ENCODE results near the gene CCDC73.
"Not testable (repeated sequence)": the region's sequence is repeated elsewhere in the genome, so short reads cannot be mapped to it uniquely, and the experiment has no call there.

Gene CCDC73

GRCh38 chr11:32641361-32641760 lies 153.1 kb downstream of the CCDC73 start:
- CTCF ChIA-PET = no interaction called here
- TF ChIP-seq NFRKB (IDR thresholded peaks at IDR 0.05) = no peak
- no peak for TF ChIP-seq SUZ12 (IDR thresholded peaks at IDR 0.05)
- POLR2A ChIA-PET = no interaction called here

GRCh38 chr11:32635819-32636218 lies 158.6 kb downstream of the CCDC73 start:
- CTCF ChIA-PET = no interaction called here
- POLR2A ChIA-PET = no interaction called here
- DNase-seq (ENCODE audit: extremely low spot score) = no peak
- TF ChIP-seq FOXK2 (IDR thresholded peaks at IDR 0.05) (no peak), ZNF384 (IDR thresholded peaks at IDR 0.05) (no peak), NFRKB (IDR thresholded peaks at IDR 0.05) (no peak), SP1 (IDR thresholded peaks at IDR 0.05) (no peak), FOXA1 (IDR thresholded peaks at IDR 0.05) (no peak), ELF4 (IDR thresholded peaks at IDR 0.05) (no peak), FOXM1 (IDR thresholded peaks at IDR 0.05; ENCODE audit: borderline replicate concordance) (no peak), L3MBTL2 (conservative IDR thresholded peaks at IDR 0.05) (no peak)

More at GRCh38 chr11:32641361-32641760, 153.1 kb downstream of the CCDC73 start:
- DNase-seq (ENCODE audit: extremely low spot score) = no peak

DNA sequence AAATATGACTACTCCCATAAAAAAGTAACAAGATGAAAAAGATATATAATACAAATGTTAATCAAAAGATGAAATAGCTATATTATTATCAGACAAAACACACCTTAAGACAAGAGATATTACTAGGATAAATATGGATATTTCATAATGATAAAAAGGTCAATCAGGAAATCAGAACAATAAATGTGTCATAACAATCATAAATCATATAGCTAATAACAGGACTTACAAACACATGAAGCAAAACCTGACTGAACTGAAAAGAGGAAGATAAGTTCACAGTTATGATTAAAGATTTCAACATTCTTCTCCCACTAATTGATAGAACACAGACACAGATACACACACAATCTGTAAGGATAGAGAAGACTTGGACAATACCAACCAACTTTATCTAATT lies 163.6 kb downstream of the CCDC73 start:
- ChIA-PET CTCF (no interaction called here), POLR2A (interaction anchor here (1.1 kb wide), 1 partner anchor 48 kb away, joined by 3 read pairs; no protein-coding TSS in a partner anchor)
- TF ChIP-seq PKNOX1 (IDR thresholded peaks at IDR 0.05) = peak; percentile 56
- no peak for TF ChIP-seq FOXK2 (IDR thresholded peaks at IDR 0.05)
- no peak for DNase-seq (ENCODE audit: extremely low spot score)

- DNase-seq (ENCODE audit: extremely low spot score) = no peak
- no peak for TF ChIP-seq FOXM1 (IDR thresholded peaks at IDR 0.05; ENCODE audit: borderline replicate concordance)
- no peak for TF ChIP-seq ELF4 (IDR thresholded peaks at IDR 0.05)
- no peak for TF ChIP-seq ZNF384 (IDR thresholded peaks at IDR 0.05)
- TF ChIP-seq LEF1 (IDR thresholded peaks at IDR 0.05; ENCODE audit: borderline replicate concordance) = no peak
- TF ChIP-seq FOXA1 (IDR thresholded peaks at IDR 0.05) = no peak
- no peak for TF ChIP-seq ARNT (IDR thresholded peaks at IDR 0.05)
- POLR2A ChIA-PET = no interaction called here
- CTCF ChIA-PET = no interaction called here
Measured at GRCh38 chr11:32616903-32617302, 177.6 kb downstream of the CCDC73 start.

GRCh38 chr11:32615422-32615821 lies 179.0 kb downstream of the CCDC73 start:
- DNase-seq (ENCODE audit: extremely low spot score) = no peak
- CTCF ChIA-PET = interaction anchor here (1.0 kb wide), 1 partner anchor 292 kb away, joined by 3 read pairs; no protein-coding TSS in a partner anchor

GRCh38 chr11:32613500-32614151 lies 180.8 kb downstream of the CCDC73 start:
- ChIA-PET POLR2A (no interaction called here), CTCF (no interaction called here)
- DNase-seq (ENCODE audit: extremely low spot score) = no peak
- no peak for TF ChIP-seq BHLHE40 (IDR thresholded peaks at IDR 0.05; ENCODE audit: borderline replicate concordance)
- no peak for TF ChIP-seq LEF1 (IDR thresholded peaks at IDR 0.05; ENCODE audit: borderline replicate concordance)
- TF ChIP-seq ARNT (IDR thresholded peaks at IDR 0.05) = no peak
- TF ChIP-seq SP1 (IDR thresholded peaks at IDR 0.05) = no peak
- no peak for TF ChIP-seq HDGF (IDR thresholded peaks at IDR 0.05; ENCODE audit: borderline replicate concordance)

More at GRCh38 chr11:32615422-32615821, 179.0 kb downstream of the CCDC73 start:
- POLR2A ChIA-PET = no interaction called here
- no peak for TF ChIP-seq FOXA1 (IDR thresholded peaks at IDR 0.05)
- TF ChIP-seq ZNF384 (IDR thresholded peaks at IDR 0.05) = no peak
- TF ChIP-seq PKNOX1 (IDR thresholded peaks at IDR 0.05) = no peak
- no peak for TF ChIP-seq SUZ12 (IDR thresholded peaks at IDR 0.05)
- TF ChIP-seq CTBP1 (IDR thresholded peaks at IDR 0.05; ENCODE audit: borderline replicate concordance) = no peak
- no peak for TF ChIP-seq HDGF (IDR thresholded peaks at IDR 0.05; ENCODE audit: borderline replicate concordance)
- TF ChIP-seq L3MBTL2 (conservative IDR thresholded peaks at IDR 0.05) = no peak
- no peak for TF ChIP-seq NFRKB (IDR thresholded peaks at IDR 0.05)
- no peak for TF ChIP-seq SP1 (IDR thresholded peaks at IDR 0.05)

- TF ChIP-seq LEF1 (IDR thresholded peaks at IDR 0.05; ENCODE audit: borderline replicate concordance) (no peak), SUZ12 (IDR thresholded peaks at IDR 0.05) (no peak), ELF4 (IDR thresholded peaks at IDR 0.05) (no peak), SP1 (IDR thresholded peaks at IDR 0.05) (no peak)
- DNase-seq (ENCODE audit: extremely low spot score) = no peak
- POLR2A ChIA-PET = no interaction called here
- CTCF ChIA-PET = no interaction called here
Measured at GRCh38 chr11:32610797-32611352, 183.6 kb downstream of the CCDC73 start.

DNA sequence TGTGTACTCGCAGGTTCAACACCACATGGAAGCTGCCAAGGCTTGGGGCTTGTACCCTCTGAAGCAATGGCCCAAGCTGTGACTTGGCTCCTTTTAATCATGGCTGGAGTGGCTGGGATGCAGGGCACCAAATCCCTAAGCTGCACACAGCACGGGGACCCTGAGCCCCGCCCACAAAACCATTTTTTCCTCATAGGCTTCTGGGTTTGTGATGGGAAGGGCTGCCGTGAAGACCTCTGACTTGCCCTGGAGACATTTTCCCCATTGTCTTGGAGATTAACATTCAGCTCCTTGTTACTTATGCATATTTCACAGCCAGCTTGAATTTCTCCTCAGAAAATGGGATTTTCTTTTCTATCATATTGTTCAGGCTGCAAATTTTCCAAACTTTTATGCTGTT lies 185.6 kb downstream of the CCDC73 start:
- CTCF ChIA-PET; POLR2A ChIA-PET; DNase-seq (ENCODE audit: extremely low spot score): not testable (repeated sequence)

GRCh38 chr11:32606220-32606619 lies 188.2 kb downstream of the CCDC73 start:
- POLR2A ChIA-PET = no interaction called here
- TF ChIP-seq FOXK2 (IDR thresholded peaks at IDR 0.05) = no peak
- no peak for TF ChIP-seq PKNOX1 (IDR thresholded peaks at IDR 0.05)
- no peak for TF ChIP-seq ELF4 (IDR thresholded peaks at IDR 0.05)
- TF ChIP-seq FOXA1 (IDR thresholded peaks at IDR 0.05) = no peak
- no peak for TF ChIP-seq ZNF384 (IDR thresholded peaks at IDR 0.05)
- TF ChIP-seq TARDBP (IDR thresholded peaks at IDR 0.05) = no peak
- TF ChIP-seq L3MBTL2 (conservative IDR thresholded peaks at IDR 0.05) = no peak
- TF ChIP-seq SUZ12 (IDR thresholded peaks at IDR 0.05) = no peak
- no peak for TF ChIP-seq ARNT (IDR thresholded peaks at IDR 0.05)
- no peak for TF ChIP-seq NFRKB (IDR thresholded peaks at IDR 0.05)
- no peak for TF ChIP-seq FOXM1 (IDR thresholded peaks at IDR 0.05; ENCODE audit: borderline replicate concordance)
- TF ChIP-seq BHLHE40 (IDR thresholded peaks at IDR 0.05; ENCODE audit: borderline replicate concordance) = no peak
- CTCF ChIA-PET = no interaction called here
- no peak for DNase-seq (ENCODE audit: extremely low spot score)
